Erythroblast (primary cell): ENCODE measurements around the gene ARHGEF12.

Experiments used
- GATA1 ChIP-seq: IDR thresholded peaks from 2 replicates; pipeline ENCODE4 v1.6.1; 2011; ENCODE audit warnings: low read depth, mild to moderate bottlenecking, control low read depth, low read length, moderate library complexity
- POLR2A ChIP-seq: IDR thresholded peaks from 2 replicates; pipeline ENCODE4 v1.6.1; 2011; ENCODE audit warnings: mild to moderate bottlenecking, low read length

DNA sequence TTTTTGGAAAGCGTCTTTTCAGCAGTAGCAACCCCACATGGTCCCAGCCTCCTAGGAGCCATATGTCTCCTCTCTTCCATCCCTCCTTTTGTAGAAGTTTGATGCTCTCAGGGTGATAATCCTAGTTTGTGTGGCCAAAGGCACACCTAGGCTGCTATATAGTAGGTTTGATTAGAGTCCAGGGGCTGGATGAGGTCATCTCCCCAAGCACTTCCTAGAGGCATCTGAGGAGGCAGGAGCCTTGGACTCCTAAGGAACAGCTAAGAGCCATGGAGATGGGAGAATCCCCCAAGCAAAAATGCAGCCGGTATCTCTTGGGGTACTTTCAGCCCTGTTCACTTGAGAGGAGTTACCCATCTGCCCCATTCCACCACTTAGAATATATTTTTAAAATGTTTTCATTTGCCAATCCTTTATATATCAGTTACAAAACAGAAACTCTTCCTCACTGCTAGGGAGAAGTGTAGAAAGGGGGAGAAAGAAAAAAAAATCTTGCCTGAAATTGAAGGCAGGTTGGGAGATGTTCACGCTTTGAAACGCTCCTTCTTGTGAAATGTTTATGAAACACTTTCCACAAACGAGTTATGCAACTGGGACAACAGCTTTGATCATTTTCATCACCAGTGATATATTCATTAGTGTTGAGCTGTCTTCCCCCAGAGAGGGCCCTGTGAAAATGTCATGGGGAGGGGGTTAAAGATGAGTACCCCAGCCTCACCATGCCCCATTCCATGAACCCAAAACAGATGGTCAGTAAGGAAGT lies 43.0 kb upstream of the ARHGEF12 start:
- TF ChIP-seq POLR2A (no peak), GATA1 (no peak)
